ENCODE measurements around the gene MRPS18A.

The MRPS18A gene

GRCh38 chr6:43670623-43670986 is 17.0 kb downstream of the MRPS18A start:
- H3K4me3 ChIP-seq (ENCODE audit: low read depth, low read length): no peak overlapping the region
- no peak for TF ChIP-seq CTCF (IDR thresholded peaks at IDR 0.05; ENCODE audit: low read depth, low read length)

GRCh38 chr6:43669922-43670622 is 17.5 kb downstream of the MRPS18A start:
- no peak for TF ChIP-seq CTCF (IDR thresholded peaks at IDR 0.05; ENCODE audit: low read depth, low read length)
- H3K4me3 ChIP-seq (ENCODE audit: low read depth, low read length): no peak overlapping the region

GRCh38 chr6:43669050-43669921 is 18.3 kb downstream of the MRPS18A start:
- H3K4me3 ChIP-seq (ENCODE audit: low read depth, low read length): no peak overlapping the region
- TF ChIP-seq CTCF (IDR thresholded peaks at IDR 0.05; ENCODE audit: low read depth, low read length): no peak

- TF ChIP-seq CTCF (IDR thresholded peaks at IDR 0.05; ENCODE audit: low read depth, low read length): peak; percentile 56
- H3K4me3 ChIP-seq (ENCODE audit: low read depth, low read length): no peak overlapping the region
Measured at GRCh38 chr6:43668151-43669028, 19.2 kb downstream of the MRPS18A start.

GRCh38 chr6:43667245-43668150 is 20.1 kb downstream of the MRPS18A start:
- no peak overlapping the region for H3K4me3 ChIP-seq (ENCODE audit: low read depth, low read length)
- peak; percentile 89 for TF ChIP-seq CTCF (IDR thresholded peaks at IDR 0.05; ENCODE audit: low read depth, low read length)

- H3K4me3 ChIP-seq (ENCODE audit: low read depth, low read length): no peak overlapping the region
- no peak for TF ChIP-seq CTCF (IDR thresholded peaks at IDR 0.05; ENCODE audit: low read depth, low read length)
Measured at GRCh38 chr6:43666196-43666920, 21.2 kb downstream of the MRPS18A start.

Measured in WI38 (cell line).